ENCODE measurements around the gene RAD51B. TPM values are rescaled to one million over a fixed set of nuclear protein-coding genes. Genes with fewer than 3 reads are reported as not detected.

RAD51B gene
- total RNA-seq, 1 experiment from 2014 or later: 10.8 TPM

- no peak overlapping the region for H3K4me2 ChIP-seq (ENCODE audit: low read length)
- H4K20me1 ChIP-seq (ENCODE audit: low read length): no peaks in the 10 kb centered on the region
- peaks cover 1% of the 10 kb centered on the region for H3F3A ChIP-seq (ENCODE audit: low read length, unreplicated experiment)
- DNase-seq: no peak
- H3K27me3 ChIP-seq (ENCODE audit: low read length): no peaks in the 10 kb centered on the region
- no peak for TF ChIP-seq EZH2 (IDR thresholded peaks at IDR 0.05; ENCODE audit: low read length, unreplicated experiment)
- TF ChIP-seq EZH2phosphoT487 (IDR thresholded peaks at IDR 0.05; ENCODE audit: borderline replicate concordance, low read length): no peak
- TF ChIP-seq CTCF (conservative IDR thresholded peaks at IDR 0.05; ENCODE audit: low read depth, low read length): no peak
- intact Hi-C loops (cut with micrococcal nuclease): no loop called here
- CTCF ChIA-PET: interaction anchor here (0.7 kb wide), 1 partner anchor 225 kb away, joined by 4 read pairs; no protein-coding TSS in a partner anchor
- no peak for ATAC-seq
- BruUV-seq (replicated peaks): no TSS peak
- no peak overlapping the region for H2AFZ ChIP-seq (ENCODE audit: low read length)
- no peaks in the 10 kb centered on the region for H3K9me3 ChIP-seq (ENCODE audit: low read length)
- H3K9ac ChIP-seq (ENCODE audit: low read length): no peak overlapping the region
- no peak overlapping the region for H3K4me3 ChIP-seq (ENCODE audit: low read length)
- peaks cover 35% of the 10 kb centered on the region for H3K4me1 ChIP-seq (ENCODE audit: insufficient read depth, low read length)
- H3K79me2 ChIP-seq (ENCODE audit: low read length): no peaks in the 10 kb centered on the region
- no peaks in the 10 kb centered on the region for H3K36me3 ChIP-seq (ENCODE audit: low read depth, low read length)
- H3K27ac ChIP-seq (ENCODE audit: low read length): no peak overlapping the region
- POLR2A ChIA-PET (ENCODE audit: unreplicated experiment): no interaction called here
- no peaks in the 10 kb centered on the region for H3K9me2 ChIP-seq (replicated peaks; ENCODE audit: low read length)
Observed at GRCh38 chr14:68701001-68701741, 881.6 kb downstream of the RAD51B start.

GRCh38 chr14:68702135-68702534 is 882.6 kb downstream of the RAD51B start:
- Histone ChIP-seq H3K27me3 (ENCODE audit: low read length) (no peaks in the 10 kb centered on the region), H4K20me1 (ENCODE audit: low read length) (no peaks in the 10 kb centered on the region), H3K9me3 (ENCODE audit: low read length) (no peaks in the 10 kb centered on the region), H3K79me2 (ENCODE audit: low read length) (no peaks in the 10 kb centered on the region), H3K36me3 (ENCODE audit: low read depth, low read length) (no peaks in the 10 kb centered on the region), H3F3A (ENCODE audit: low read length, unreplicated experiment) (no peaks in the 10 kb centered on the region), H3K4me1 (ENCODE audit: insufficient read depth, low read length) (peaks cover 31% of the 10 kb centered on the region), H3K27ac (ENCODE audit: low read length) (no peak overlapping the region), H3K9me2 (replicated peaks; ENCODE audit: low read length) (no peaks in the 10 kb centered on the region), H3K9ac (ENCODE audit: low read length) (no peak overlapping the region), H2AFZ (ENCODE audit: low read length) (no peak overlapping the region), H3K4me2 (ENCODE audit: low read length) (no peak overlapping the region), H3K4me3 (ENCODE audit: low read length) (no peak overlapping the region)
- POLR2A ChIA-PET (ENCODE audit: unreplicated experiment): no interaction called here
- BruUV-seq (replicated peaks): no TSS peak
- intact Hi-C loops (cut with micrococcal nuclease): no loop called here
- DNase-seq (no peak), ATAC-seq (no peak)
- CTCF ChIA-PET: interaction anchor here (0.7 kb wide), 1 partner anchor 224 kb away, joined by 4 read pairs; no protein-coding TSS in a partner anchor
- TF ChIP-seq EZH2phosphoT487 (IDR thresholded peaks at IDR 0.05; ENCODE audit: borderline replicate concordance, low read length) (no peak), CTCF (conservative IDR thresholded peaks at IDR 0.05; ENCODE audit: low read depth, low read length) (no peak), EZH2 (IDR thresholded peaks at IDR 0.05; ENCODE audit: low read length, unreplicated experiment) (no peak)

GRCh38 chr14:68702578-68702977 is 883.0 kb downstream of the RAD51B start:
- H4K20me1 ChIP-seq (ENCODE audit: low read length): no peaks in the 10 kb centered on the region
- H3K4me3 ChIP-seq (ENCODE audit: low read length): no peak overlapping the region
- TF ChIP-seq EZH2 (IDR thresholded peaks at IDR 0.05; ENCODE audit: low read length, unreplicated experiment) (no peak), CTCF (conservative IDR thresholded peaks at IDR 0.05; ENCODE audit: low read depth, low read length) (no peak), EZH2phosphoT487 (IDR thresholded peaks at IDR 0.05; ENCODE audit: borderline replicate concordance, low read length) (no peak)
- no peaks in the 10 kb centered on the region for H3K27me3 ChIP-seq (ENCODE audit: low read length)
- peak overlapping the region; percentile 58 for H3K27ac ChIP-seq (ENCODE audit: low read length)
- H3K4me1 ChIP-seq (ENCODE audit: insufficient read depth, low read length): peaks cover 31% of the 10 kb centered on the region
- 0 out of 2 replicates have a peak overlapping the region, but pooled peaks have one; percentile 69 for H3K4me2 ChIP-seq (ENCODE audit: low read length)
- H3K79me2 ChIP-seq (ENCODE audit: low read length): no peaks in the 10 kb centered on the region
- H3K9ac ChIP-seq (ENCODE audit: low read length): peak overlapping the region; percentile 11; the same call in 1 of the 2 replicates
- no peaks in the 10 kb centered on the region for H3F3A ChIP-seq (ENCODE audit: low read length, unreplicated experiment)
- CTCF ChIA-PET: interaction anchor here (0.7 kb wide), 1 partner anchor 18 kb away, joined by 3 read pairs; no protein-coding TSS in a partner anchor
- no peaks in the 10 kb centered on the region for H3K9me3 ChIP-seq (ENCODE audit: low read length)
- POLR2A ChIA-PET (ENCODE audit: unreplicated experiment): interaction anchor here (0.6 kb wide), 1 partner anchor 22 kb away, joined by 4 read pairs; no protein-coding TSS in a partner anchor
- no TSS peak for BruUV-seq (replicated peaks)
- ATAC-seq (peak; percentile 7), DNase-seq (no peak)
- peak overlapping the region; percentile 71; the same call in 1 of the 2 replicates for H2AFZ ChIP-seq (ENCODE audit: low read length)
- no peaks in the 10 kb centered on the region for H3K9me2 ChIP-seq (replicated peaks; ENCODE audit: low read length)
- H3K36me3 ChIP-seq (ENCODE audit: low read depth, low read length): no peaks in the 10 kb centered on the region
- intact Hi-C loops (cut with micrococcal nuclease): no loop called here

Data from PC-3 (cell line).